Measurements from ENCODE around the gene DAPL1.

The DAPL1 gene

GRCh38 chr2:158777077-158777476 lies 18.0 kb upstream of the DAPL1 start:
- FAIRE-seq (no peak), DNase-seq (ENCODE audit: low spot score) (no peak)

GRCh38 chr2:158778243-158778642 lies 16.9 kb upstream of the DAPL1 start:
- no peak for FAIRE-seq

GRCh38 chr2:158779621-158780020 lies 15.5 kb upstream of the DAPL1 start:
- FAIRE-seq (no peak), DNase-seq (ENCODE audit: low spot score) (no peak)

More at GRCh38 chr2:158778243-158778642, 16.9 kb upstream of the DAPL1 start:
- DNase-seq (ENCODE audit: low spot score), result no peak

GRCh38 chr2:158781353-158781961 lies 13.7 kb upstream of the DAPL1 start:
- FAIRE-seq, result no peak
- DNase-seq (ENCODE audit: low spot score), result peak; percentile 37

- DNase-seq (ENCODE audit: low spot score), result no peak
- no peak for FAIRE-seq
These were observed 13.0 kb upstream of the DAPL1 start for GRCh38 chr2:158782136-158782535.

- DNase-seq (ENCODE audit: low spot score), result no peak
- no peak for FAIRE-seq
These were observed 12.5 kb upstream of the DAPL1 start for GRCh38 chr2:158782616-158783015.

GRCh38 chr2:158783923-158784322 lies 11.2 kb upstream of the DAPL1 start:
- DNase-seq (ENCODE audit: low spot score) (no peak), FAIRE-seq (no peak)

GRCh38 chr2:158786897-158787296 lies 8.2 kb upstream of the DAPL1 start:
- DNase-seq (ENCODE audit: low spot score) (no peak), FAIRE-seq (no peak)

GRCh38 chr2:158788951-158789350 lies 6.2 kb upstream of the DAPL1 start:
- FAIRE-seq, result no peak
- no peak for DNase-seq (ENCODE audit: low spot score)

GRCh38 chr2:158796652-158797051 lies 1.5 kb downstream of the DAPL1 start:
- DNase-seq (ENCODE audit: low spot score) (no peak), FAIRE-seq (no peak)

- DNase-seq (ENCODE audit: low spot score), result no peak
- no peak for FAIRE-seq
These were observed 3.0 kb downstream of the DAPL1 start for GRCh38 chr2:158797963-158798700.

GRCh38 chr2:158799181-158799580 lies 4.1 kb downstream of the DAPL1 start:
- DNase-seq (ENCODE audit: low spot score) (no peak), FAIRE-seq (no peak)

GRCh38 chr2:158803506-158803905 lies 8.4 kb downstream of the DAPL1 start:
- FAIRE-seq (no peak), DNase-seq (ENCODE audit: low spot score) (no peak)

- DNase-seq (ENCODE audit: low spot score), result no peak
- no peak for FAIRE-seq
These were observed 10.1 kb downstream of the DAPL1 start for GRCh38 chr2:158805255-158805654.

- FAIRE-seq, result no peak
- DNase-seq (ENCODE audit: low spot score), result no peak
These were observed 10.8 kb downstream of the DAPL1 start for GRCh38 chr2:158805936-158806335.

- no peak for DNase-seq (ENCODE audit: low spot score)
- FAIRE-seq, result no peak
These were observed 11.8 kb downstream of the DAPL1 start for GRCh38 chr2:158806941-158807340.

- FAIRE-seq, result no peak
- DNase-seq (ENCODE audit: low spot score), result no peak
These were observed 13.3 kb downstream of the DAPL1 start for GRCh38 chr2:158808426-158808825.

- no peak for FAIRE-seq
- DNase-seq (ENCODE audit: low spot score), result no peak
These were observed 14.7 kb downstream of the DAPL1 start for GRCh38 chr2:158809816-158810215.

- DNase-seq (ENCODE audit: low spot score) (no peak), FAIRE-seq (no peak)
These were observed 15.8 kb downstream of the DAPL1 start for GRCh38 chr2:158810731-158811460.

- no peak for FAIRE-seq
- DNase-seq (ENCODE audit: low spot score), result no peak
These were observed 20.0 kb downstream of the DAPL1 start for GRCh38 chr2:158815166-158815565.

- FAIRE-seq, result no peak
- no peak for DNase-seq (ENCODE audit: low spot score)
These were observed 20.5 kb downstream of the DAPL1 start for GRCh38 chr2:158815658-158816057.

- FAIRE-seq (no peak), DNase-seq (ENCODE audit: low spot score) (no peak)
These were observed 22.5 kb downstream of the DAPL1 start for GRCh38 chr2:158817588-158817987.

All from urothelium cell line (cell line).